ENCODE data around the gene ATP2B1.

Gene ATP2B1

GRCh38 chr12:89693639-89694202 lies 14.9 kb downstream of the ATP2B1 start:
- no peak overlapping the region for H3K4me3 ChIP-seq
- no peak for TF ChIP-seq CTCF (IDR thresholded peaks at IDR 0.05)
- H3K27ac ChIP-seq, result no peak overlapping the region
- DNase-seq (ENCODE audit: low spot score), result no peak

- no peak overlapping the region for H3K27ac ChIP-seq
- no peak for DNase-seq (ENCODE audit: low spot score)
- no peak overlapping the region for H3K4me3 ChIP-seq
- TF ChIP-seq CTCF (IDR thresholded peaks at IDR 0.05), result no peak
Observed at GRCh38 chr12:89692439-89692838, 16.2 kb downstream of the ATP2B1 start.

- no peak for TF ChIP-seq CTCF (IDR thresholded peaks at IDR 0.05)
- no peak overlapping the region for H3K4me3 ChIP-seq
- DNase-seq (ENCODE audit: low spot score), result no peak
- H3K27ac ChIP-seq, result no peak overlapping the region
Observed at GRCh38 chr12:89691659-89692058, 17.0 kb downstream of the ATP2B1 start.

- DNase-seq (ENCODE audit: low spot score), result no peak
- no peak for TF ChIP-seq CTCF (IDR thresholded peaks at IDR 0.05)
- Histone ChIP-seq H3K4me3 (no peak overlapping the region), H3K27ac (no peak overlapping the region)
Observed at GRCh38 chr12:89690925-89691324, 17.7 kb downstream of the ATP2B1 start.

GRCh38 chr12:89689306-89689705 lies 19.3 kb downstream of the ATP2B1 start:
- H3K27ac ChIP-seq, result no peak overlapping the region
- H3K4me3 ChIP-seq, result no peak overlapping the region
- TF ChIP-seq CTCF (IDR thresholded peaks at IDR 0.05), result no peak
- no peak for DNase-seq (ENCODE audit: low spot score)

- Histone ChIP-seq H3K4me3 (no peak overlapping the region), H3K27ac (no peak overlapping the region)
- no peak for TF ChIP-seq CTCF (IDR thresholded peaks at IDR 0.05)
- no peak for DNase-seq (ENCODE audit: low spot score)
Observed at GRCh38 chr12:89686311-89686710, 22.3 kb downstream of the ATP2B1 start.

GRCh38 chr12:89685363-89685972 lies 23.2 kb downstream of the ATP2B1 start:
- DNase-seq (ENCODE audit: low spot score), result no peak
- Histone ChIP-seq H3K27ac (no peak overlapping the region), H3K4me3 (no peak overlapping the region)
- TF ChIP-seq CTCF (IDR thresholded peaks at IDR 0.05), result no peak

Data from coronary artery (tissue), 2 donors.